ENCODE results near the gene TLR2.

Gene TLR2

DNA sequence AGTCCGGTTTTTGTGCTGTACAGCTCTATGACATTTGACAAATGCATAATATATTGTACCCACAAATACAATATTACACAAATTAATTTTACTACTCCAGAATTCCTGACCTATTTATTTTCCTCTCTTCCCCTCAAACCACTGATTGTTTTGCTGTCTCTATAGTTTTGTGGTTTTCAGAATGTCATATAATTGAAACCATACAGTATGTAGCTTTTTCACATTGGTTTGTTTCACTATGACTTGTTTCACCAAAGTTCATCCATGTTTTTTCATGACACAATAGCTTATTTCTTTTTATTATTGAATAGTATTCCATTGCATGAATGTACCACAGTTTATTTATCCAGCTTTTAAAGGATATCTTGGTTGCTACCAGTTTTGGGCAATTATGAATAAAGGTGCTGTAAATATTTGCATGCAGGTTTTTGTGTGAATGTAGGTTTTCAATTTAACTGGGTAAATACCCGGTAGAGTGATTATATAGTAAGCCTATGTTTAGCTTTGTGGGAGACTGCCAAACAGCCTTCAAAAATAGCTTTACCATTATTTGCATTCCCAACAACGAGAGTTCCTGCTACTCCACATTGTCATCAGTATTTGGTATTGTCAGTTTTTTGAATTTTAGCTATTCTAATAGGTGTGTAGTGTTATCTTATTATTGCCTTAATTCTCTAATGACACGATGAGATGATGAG, 49.8 kb downstream of the TLR2 start:
- no peak for DNase-seq

DNA sequence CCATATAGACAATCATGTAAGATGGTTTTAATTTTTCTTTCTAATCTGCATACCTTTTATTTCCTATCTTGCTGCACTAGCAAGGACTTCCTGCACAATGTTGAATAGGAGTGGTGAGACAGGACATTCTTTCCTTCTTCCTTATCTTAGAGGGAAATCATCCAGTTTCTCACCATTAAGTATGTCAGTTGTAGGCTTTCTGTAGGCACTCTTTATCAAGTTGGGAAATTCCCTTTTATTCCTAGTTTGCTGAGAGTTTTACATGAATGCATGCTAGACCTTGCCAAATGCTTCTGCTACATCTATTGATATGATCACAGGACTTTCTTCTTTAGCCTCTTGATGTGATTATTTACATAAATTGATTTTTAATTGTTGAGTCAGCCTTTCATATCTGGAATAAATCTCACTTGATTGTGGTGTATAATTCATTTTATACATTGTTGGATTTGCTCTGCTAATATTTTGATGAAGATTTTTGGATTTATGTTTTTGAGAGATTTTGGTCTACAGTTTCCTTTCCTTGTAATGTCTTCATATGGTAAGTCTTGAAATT, 51.9 kb downstream of the TLR2 start:
- DNase-seq: no peak

DNA sequence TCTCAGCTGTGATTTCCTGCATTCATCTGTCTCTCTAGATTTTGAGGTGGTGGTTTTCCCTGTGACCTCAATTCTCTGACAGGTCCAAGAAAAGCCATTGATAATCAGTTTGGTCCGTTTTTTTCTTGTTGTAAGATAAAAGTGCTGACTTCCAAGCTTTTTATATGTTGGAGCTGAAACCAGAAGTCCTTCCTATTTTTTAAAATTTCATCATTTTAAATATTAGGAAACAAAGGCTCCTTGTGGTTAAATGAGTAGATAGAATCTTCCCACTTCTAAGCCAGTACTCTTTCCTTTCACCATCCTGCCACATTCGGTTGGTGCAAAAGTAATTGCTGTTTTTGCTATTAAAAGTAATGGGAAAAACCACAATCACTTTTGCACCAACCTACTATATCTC, 57.5 kb downstream of the TLR2 start:
- DNase-seq: no peak

DNA sequence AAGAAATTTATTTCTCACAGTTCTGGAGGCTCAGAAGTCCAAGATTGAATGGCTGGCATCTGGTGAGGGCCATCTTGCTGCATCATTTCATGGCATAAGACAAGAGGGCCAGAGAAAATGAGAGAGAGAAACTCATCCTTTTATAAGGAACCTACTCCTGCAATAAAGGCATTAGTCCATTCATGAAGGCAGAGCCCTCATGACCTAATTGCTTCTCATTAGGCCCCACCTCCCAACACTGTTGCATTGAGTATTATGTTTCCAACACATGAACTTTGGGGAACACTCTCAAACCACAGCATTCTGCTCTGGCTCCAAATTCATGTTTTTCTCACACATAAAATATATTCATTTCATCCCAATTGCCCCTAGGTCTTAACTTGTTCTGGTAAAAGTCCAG, 61.6 kb downstream of the TLR2 start:
- DNase-seq: no peak

DNA sequence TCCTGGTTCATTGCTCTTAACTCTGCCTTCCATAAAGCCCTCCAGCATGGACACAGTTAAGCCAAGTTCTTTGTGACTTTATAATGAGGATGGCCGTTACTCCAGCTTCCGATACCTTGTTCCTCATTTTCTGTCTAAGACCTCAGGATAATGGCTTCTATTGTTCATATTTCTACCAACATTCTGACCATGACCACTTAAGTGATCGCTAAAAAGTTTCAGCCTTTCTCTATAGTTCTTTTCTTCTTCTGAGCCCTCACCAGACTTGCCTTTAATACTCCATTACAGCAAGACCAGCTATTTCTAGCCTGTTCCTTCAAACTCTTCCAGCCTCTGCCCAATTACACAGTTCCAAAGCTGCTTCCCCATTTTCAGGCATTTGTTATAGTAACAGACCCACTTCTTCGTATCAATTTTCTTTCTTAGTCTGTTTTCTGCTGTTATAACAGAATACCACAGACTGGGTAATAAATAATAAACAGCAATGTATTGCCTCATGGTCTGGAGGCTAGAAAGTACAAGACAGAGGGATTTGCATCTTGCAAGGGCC, 63.4 kb downstream of the TLR2 start:
- DNase-seq: no peak

DNA sequence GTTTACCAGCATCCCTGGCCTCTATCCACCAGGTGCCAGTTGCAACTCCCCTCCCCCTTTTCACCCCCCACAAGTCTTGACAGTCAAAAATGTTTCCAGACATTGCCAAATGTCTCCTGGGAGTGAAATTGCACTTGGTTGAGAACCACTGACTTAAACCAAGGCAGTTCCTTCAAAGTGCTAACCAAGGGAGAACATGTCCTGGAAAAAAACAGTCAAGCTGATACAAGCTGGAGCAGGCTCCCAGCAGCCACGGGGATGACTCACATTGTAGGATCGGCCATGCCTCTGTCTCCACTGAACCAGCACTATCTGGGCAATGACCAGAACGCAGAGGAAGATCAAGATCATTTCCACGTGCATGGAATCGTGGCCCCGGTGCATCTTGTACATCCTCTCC, 64.3 kb downstream of the TLR2 start:
- no peak for DNase-seq

DNA sequence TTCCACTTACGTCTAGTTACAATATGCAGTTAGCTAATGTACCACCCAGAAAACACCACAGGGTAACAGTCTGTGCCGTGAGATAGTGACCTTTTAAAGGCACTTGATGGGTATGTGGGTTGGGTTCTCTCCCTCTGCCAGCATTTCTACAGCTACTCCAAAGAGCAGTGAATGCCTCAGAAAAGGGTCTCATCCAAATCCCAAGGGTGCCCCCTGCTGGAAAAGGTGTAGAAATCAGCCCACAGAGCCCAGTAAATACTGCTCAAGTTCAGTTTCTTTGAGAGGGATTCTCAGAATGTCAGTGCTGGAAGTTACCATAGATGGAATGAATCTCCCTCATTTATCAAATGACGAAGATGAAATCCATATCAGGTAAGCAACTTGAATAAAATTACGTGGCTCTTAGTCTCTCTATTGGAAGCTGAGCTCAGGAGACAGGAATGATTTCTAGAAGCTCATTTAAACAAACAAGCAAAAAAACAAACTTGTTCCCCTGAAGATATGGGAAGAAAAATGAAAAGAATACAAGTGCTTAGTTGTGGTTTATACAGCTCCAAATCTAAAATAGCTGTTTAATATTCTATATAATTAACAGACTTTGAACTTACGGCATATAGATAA, 66.2 kb downstream of the TLR2 start:
- peak; percentile 64 for DNase-seq

DNA sequence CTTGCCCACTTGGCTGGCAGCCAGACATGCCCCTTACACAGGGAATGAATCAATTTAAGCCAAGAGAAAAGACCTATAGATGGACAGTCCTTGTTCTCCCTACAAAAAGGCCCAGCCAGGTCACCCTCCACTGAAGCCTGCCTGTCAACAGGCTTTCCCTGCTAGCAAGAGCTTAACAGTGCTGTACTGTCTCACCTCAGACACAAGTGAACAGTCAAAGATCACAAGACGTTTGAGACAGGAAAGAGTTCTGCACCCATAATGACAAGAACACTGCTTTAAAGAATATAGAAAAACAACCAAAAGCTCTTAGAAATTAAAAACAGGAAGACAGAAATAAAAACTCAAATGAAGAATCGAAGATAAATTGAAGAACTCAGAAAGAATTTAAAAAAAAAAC, 71.1 kb downstream of the TLR2 start:
- no peak for DNase-seq

Data from CD4-positive, alpha-beta T cell treated with Interleukin-21 for 1 hour (primary cell).